NCI-H226 (cell line): ENCODE measurements around the gene PRR13.
"Not testable (repeated sequence)": the region's sequence is repeated elsewhere in the genome, so short reads cannot be mapped to it uniquely, and the experiment has no call there.

Experiments
- DNase-seq: peaks from one replicate; pipeline ENCODE4 v3.0.0-alpha.2; 2015

The PRR13 gene

DNA sequence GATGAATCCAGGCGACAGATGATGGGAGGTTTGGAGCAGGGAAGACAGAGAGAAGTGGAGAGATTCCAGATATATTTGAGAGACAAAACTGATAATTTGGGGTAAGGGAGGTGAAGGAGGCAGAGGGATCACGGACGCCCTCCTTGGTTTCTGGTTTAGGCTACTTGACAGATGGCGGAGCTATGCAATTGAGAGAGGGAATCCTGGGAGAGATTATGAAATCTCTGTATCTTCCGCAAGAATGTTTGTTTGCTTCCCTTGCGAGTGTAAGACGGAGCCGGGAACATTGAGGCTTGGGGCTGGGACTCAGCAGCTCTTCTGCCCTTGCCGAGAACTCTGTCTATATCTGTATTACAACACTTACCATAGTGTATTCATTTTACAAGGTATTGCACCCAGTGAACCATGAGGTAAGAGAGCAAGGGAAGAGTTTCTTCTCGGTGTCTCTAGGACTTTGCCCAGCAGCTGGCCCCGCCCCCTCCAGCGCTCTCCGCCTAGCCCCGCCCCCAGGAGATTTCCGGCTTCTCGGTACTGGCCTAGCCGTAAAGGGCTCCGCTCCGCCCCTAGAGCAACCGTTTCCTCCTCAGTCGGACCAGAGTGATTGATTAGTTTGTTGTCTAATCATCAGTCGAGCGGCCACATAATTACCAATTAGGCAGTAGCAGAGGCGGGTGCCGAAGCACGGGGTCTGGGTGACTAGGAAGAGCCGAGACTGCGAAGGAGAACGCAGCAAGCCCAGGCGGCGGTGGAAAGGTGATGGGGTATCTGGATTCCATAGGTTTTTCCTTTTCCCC lies at the start of gene PRR13:
TSS of gene PRR13 (plus strand) at position 695 of the 794 bp plus-strand sequence. CDS start 981 bp downstream, outside the sequence.
- peak; percentile 100 for DNase-seq

DNA sequence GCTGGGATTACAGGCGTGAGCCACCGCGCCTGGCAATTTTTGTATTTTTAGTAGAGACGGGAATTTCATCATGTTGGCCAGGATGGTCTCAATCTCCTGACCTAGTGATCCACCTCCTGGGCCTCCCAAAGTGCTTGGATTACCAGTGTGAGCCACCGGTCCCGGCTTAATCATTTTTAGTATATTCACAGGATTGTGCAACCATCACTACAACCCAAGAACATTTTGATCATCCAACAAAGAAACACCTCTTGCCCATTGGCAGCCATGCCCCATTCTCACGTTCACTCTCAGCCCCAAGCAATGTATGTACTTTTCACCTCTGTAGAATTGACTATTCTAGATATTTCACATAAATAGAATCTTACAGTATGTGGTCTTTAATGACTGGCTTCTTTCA lies 41.6 kb upstream of the PRR13 start:
- no peak for DNase-seq

GRCh38 chr12:53402351-53402750 lies 39.2 kb upstream of the PRR13 start:
- DNase-seq: not testable (repeated sequence)

DNA sequence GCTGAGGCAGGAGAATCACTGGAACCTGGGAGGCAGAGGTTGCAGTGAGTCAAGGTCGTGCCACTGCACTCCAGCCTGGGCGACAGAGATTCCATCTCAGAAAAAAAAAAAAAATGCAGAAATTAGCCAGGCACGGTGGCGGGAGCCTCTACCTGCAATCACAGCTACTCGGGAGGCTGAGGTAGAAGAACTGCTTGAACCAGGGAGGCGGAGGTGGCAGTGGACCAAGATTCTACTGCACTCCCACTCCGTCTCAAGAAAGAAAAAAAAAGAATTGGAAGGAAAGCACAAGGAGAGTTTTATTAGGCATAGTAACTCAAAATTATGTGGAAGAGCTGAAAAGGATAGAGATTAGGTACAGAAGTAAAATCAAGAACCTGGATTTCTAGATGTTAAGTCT lies 38.7 kb upstream of the PRR13 start:
- no peak for DNase-seq

GRCh38 chr12:53410951-53411350 lies 30.6 kb upstream of the PRR13 start:
- no peak for DNase-seq

- DNase-seq: no peak
These were observed 27.9 kb upstream of the PRR13 start for GRCh38 chr12:53413485-53414204.

GRCh38 chr12:53414756-53415417 lies 26.6 kb upstream of the PRR13 start:
- DNase-seq: no peak

DNA sequence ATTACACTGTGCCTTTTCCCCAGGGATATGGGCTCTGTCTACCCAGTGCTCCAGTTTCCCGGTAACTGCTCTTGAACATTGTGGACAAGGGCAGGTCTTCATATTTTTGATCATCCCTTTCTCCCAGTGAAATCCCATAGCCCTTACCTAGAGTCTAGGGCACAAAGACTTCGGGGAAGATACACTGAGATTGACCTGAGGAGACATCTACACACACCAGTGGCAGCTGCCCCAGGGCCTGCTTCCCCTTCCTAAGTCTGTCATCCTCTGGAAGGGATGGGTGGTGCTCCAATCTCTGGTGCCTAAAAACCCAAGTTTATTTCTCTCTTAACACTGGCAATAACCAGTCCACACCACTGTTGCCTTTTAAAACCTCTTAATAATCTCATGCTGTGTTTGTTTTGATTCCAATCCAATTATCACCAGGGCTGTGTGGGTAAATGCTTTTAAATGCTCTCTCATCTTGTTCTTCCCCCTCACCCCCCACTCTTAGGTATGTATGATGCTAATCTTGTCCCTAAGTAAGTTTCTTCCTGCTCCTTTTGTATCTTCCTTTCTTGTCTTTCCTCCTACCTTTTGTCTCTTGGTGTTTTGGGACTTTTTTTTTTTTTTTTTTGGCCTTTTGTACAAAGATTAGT lies 25.7 kb upstream of the PRR13 start:
- not testable (repeated sequence) for DNase-seq

GRCh38 chr12:53417291-53417816 lies 24.2 kb upstream of the PRR13 start:
- not testable (repeated sequence) for DNase-seq

- no peak for DNase-seq
These were observed 23.3 kb upstream of the PRR13 start for GRCh38 chr12:53418221-53418620.

DNA sequence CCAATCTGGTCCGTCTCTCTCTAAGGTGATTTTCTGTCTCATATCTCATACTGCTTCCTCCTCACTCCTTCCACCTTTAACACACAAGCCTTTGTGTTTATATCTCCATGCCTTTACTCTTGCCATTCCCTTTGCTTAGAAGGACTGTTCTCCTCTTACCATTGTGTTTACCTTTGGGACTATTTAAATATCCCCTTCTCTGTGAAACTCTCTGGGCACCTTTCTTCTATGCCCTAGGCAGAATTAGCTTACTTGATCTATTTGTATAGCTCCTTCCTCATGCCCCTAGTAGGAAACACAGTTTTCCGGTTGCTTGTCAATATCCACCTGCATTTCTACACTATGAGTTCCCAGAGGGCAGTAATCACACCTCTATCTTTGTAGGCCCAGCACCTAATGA lies 21.8 kb upstream of the PRR13 start:
- no peak for DNase-seq

DNA sequence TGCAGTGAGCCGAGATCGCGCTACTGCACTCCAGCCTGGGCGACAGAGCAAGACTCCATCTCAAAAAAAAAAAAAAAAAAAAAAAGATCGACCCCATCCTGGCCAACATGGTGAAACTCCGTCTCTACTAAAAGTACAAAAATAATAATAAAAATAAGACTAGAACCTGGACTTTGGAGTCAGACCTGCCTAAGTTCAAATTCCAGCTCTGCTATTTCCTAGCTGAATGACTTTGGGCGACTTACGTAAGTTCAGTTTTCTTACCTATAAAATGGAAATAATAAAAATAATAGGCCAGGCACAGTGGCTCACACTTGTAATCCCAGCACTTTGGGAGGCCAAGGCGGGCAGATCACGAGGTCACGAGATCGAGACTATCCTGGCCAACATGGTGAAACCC lies 19.3 kb upstream of the PRR13 start:
- DNase-seq: not testable (repeated sequence)

DNA sequence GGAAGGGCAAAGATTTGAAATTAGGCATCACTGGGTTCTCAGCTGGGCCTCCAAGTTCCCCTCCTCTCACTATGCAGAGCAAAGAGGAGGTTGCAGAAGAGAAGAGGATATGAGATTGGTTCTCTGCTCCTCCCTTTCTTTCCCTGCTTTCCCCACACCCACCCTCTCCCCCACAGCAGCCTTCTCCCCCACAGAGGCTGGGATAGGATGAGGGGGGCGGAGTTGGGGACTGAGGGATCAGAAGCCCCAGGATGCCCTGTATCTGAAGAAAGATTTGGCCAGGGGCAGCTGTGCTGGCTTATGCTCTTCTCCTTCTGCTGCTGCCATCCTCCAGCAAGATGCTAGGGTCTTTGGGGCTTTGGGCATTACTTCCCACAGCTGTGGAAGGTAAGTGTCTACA lies 17.9 kb upstream of the PRR13 start, which contains the start of gene AMHR2:
TSS of gene AMHR2 (plus strand) at position 259 of the 400 bp plus-strand sequence. CDS start at position 339, 80 bp downstream.
- DNase-seq: no peak

DNA sequence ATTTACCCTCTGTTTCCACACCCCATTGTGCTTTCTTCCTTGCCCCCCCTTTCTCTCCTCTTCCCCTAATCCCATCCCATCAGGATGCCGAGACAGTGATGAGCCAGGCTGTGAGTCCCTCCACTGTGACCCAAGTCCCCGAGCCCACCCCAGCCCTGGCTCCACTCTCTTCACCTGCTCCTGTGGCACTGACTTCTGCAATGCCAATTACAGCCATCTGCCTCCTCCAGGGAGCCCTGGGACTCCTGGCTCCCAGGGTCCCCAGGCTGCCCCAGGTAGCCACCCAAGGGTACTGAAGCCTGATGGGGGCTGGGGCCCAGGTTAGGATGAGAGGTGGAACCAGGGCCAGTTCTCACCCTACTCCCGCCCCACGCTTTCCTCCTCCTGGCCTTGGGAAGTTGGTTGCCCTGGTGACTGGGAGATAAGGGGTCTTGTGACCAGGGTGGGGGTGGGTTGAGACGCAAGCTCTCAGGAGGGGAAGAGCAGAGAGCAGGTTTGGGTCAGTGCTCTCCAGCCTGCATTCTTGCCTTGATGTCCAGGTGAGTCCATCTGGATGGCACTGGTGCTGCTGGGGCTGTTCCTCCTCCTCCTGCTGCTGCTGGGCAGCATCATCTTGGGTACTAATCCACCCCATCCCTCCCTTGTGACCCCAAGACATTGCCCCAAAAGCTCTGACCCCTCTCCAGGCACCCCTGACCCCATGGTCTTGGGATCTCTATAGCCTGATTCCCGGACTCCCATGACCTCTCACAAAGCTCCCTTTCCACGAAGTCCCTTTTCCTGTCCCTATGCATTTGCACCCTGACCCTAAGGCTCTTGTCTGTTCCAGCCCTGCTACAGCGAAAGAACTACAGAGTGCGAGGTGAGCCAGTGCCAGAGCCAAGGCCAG lies 16.7 kb upstream of the PRR13 start:
- no peak for DNase-seq

DNA sequence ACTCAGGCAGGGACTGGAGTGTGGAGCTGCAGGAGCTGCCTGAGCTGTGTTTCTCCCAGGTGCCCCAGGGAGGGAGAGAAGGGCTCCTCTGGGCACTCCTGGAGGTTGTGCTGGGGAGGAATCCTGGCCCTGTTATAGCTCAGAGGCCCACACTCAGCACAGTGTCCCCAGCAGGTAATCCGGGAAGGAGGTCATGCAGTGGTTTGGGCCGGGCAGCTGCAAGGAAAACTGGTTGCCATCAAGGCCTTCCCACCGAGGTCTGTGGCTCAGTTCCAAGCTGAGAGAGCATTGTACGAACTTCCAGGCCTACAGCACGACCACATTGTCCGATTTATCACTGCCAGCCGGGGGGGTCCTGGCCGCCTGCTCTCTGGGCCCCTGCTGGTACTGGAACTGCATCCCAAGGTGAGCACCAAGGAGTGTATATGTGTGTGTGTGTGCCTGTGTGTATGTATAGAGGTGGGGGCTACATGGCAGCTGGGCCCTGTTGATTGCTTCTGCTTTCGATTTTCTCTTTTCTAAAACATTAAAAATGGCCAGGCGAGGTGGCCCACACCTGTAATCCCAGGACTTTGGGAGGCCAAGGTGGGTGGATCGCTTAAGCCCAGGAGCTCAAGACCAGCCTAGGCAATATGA lies 15.9 kb upstream of the PRR13 start:
- no peak for DNase-seq

DNA sequence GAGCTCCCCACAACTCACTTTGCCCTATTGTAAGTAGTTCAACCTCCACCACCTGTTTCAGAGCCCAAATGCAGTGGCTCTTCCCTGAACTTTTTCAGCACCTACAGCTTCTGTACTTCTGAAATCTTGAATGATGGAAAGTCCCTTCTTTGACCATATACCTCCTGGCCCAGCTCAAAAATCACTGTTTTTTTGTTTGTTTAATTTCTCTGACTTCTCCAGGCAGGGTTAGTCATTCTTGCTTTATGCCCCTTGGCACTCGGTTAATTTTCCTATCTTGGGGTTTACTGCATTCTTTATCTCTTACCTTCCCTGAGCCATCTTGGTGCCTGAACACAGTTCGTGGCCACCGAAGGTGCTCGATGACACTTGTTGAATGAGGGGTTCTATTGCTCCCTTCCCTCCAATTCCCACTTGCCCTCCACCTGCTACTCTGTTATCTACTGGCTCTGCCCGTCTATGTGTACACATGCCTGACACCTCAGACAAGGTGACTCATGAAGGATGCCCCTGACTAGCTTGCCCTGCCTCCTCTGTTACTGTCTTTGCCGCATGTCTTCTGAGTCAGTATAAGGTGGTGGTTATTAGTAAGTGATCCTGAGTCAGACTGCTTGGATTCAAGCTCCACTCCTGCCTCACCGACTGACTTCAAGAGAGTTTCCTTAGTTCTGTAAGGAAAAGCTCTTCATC lies 13.5 kb upstream of the PRR13 start:
- peak; percentile 98 for DNase-seq

DNA sequence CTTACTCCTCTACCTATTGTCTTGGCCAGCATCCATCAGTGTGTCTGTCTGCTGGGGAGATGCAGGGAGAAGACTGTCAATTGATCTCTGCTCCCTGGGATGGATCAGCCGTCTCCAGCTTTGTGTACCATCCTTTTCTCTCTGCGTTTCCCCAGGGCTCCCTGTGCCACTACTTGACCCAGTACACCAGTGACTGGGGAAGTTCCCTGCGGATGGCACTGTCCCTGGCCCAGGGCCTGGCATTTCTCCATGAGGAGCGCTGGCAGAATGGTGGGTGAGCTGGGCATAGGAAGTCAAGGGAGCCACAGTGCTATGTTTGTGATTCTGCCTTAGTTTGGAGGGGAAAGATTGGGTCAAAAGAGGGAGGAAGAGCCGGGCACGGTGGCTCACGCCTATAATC lies 12.8 kb upstream of the PRR13 start:
- DNase-seq: no peak

DNA sequence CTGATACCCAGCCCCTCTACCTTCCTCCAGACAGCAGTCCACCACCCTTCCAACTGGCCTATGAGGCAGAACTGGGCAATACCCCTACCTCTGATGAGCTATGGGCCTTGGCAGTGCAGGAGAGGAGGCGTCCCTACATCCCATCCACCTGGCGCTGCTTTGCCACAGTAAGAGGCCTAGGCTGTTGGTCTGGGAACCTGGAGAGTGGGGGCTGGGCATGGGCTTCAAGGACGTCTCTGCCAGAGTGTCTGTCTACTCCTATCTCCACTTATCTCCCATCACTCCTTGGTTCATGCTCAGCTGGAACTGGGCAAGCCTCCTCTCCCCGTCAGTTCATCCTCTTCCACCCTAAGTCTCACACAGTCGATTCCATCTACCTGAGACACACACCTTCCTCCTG lies 11.4 kb upstream of the PRR13 start:
- no peak for DNase-seq

DNA sequence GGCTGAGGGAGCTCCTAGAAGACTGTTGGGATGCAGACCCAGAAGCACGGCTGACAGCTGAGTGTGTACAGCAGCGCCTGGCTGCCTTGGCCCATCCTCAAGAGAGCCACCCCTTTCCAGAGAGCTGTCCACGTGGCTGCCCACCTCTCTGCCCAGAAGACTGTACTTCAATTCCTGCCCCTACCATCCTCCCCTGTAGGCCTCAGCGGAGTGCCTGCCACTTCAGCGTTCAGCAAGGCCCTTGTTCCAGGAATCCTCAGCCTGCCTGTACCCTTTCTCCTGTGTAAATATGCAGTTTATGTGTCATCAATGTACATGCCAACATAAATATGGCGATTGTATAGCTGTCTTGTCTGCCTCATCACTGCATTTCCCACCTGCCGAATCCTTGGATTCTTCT lies 10.3 kb upstream of the PRR13 start:
- DNase-seq: no peak

GRCh38 chr12:53435326-53435725 lies 6.2 kb upstream of the PRR13 start:
- not testable (repeated sequence) for DNase-seq

DNA sequence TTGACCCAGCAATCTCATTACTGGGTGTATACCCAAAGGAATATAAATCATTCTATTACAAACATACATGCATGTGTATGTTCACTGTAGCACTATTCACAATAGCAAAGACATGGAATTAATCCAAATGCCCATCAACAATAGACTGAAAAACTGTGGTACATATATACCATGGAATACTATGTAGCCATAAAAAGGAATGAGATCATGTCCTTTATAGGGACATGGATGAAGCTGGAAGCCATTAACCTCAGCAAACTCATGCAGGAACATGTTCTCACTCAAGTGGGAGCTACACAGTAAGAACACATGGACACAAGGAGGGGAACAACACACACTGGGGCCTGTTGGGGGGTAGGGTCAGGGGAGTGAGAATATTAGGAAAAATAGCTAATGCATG lies 2.0 kb upstream of the PRR13 start:
- not testable (repeated sequence) for DNase-seq
